DND-41 (cell line): ENCODE measurements around the gene SEPTIN5.

Source experiments
- EZH2 ChIP-seq: IDR thresholded peaks from 3 replicates; pipeline ENCODE4 v1.6.1; 2012; ENCODE audit warnings: borderline replicate concordance, low read depth, mild to moderate bottlenecking, moderate library complexity, low read length, inconsistent platforms; ENCODE audit not compliant: severe bottlenecking
- TF ChIP-seq, protein P1 (sequence below): IDR thresholded peaks from 2 replicates; pipeline ENCODE4 v1.5.1; 2012; ENCODE audit warnings: borderline replicate concordance, low read length, moderate library complexity, mild to moderate bottlenecking; ENCODE audit not compliant: poor library complexity, severe bottlenecking; ENCODE audit errors: extremely low read depth

DNA sequence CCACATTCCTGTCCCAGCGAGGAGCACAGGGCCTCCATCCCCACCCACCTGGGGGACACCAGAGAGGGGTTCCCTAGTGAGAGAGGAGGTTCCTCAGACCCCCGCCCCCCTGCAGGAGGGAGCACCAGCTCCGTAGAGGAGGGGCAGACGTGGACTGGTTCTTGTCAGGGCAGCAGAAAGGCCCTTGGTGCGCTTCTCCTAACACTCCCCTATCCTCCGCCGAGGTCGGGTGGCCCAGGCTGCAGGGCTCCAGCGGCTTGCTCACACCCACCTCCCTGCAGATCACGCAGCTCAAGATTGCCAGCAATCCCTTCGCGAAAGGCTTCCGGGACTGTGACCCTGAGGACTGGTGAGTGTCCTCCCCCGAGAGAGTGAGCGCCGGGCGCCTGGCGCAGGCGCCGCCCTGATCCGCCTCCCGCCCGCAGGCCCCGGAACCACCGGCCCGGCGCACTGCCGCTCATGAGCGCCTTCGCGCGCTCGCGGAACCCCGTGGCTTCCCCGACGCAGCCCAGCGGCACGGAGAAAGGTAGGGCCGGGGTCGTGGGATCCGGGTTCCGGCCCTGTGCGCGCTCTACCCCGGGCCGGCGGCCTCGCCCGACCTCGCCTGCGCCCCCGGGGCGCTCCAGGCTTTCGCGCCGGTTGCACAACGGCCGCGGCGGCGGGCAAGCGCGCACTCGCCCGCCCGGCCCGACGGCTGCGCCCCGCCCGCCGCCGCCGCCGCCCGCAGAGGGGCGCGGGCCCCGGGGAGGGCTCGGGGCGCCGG, 51.4 kb downstream of the SEPTIN5 start:
- TF ChIP-seq EZH2, result peak; percentile 31
- TF ChIP-seq, protein P1, sequence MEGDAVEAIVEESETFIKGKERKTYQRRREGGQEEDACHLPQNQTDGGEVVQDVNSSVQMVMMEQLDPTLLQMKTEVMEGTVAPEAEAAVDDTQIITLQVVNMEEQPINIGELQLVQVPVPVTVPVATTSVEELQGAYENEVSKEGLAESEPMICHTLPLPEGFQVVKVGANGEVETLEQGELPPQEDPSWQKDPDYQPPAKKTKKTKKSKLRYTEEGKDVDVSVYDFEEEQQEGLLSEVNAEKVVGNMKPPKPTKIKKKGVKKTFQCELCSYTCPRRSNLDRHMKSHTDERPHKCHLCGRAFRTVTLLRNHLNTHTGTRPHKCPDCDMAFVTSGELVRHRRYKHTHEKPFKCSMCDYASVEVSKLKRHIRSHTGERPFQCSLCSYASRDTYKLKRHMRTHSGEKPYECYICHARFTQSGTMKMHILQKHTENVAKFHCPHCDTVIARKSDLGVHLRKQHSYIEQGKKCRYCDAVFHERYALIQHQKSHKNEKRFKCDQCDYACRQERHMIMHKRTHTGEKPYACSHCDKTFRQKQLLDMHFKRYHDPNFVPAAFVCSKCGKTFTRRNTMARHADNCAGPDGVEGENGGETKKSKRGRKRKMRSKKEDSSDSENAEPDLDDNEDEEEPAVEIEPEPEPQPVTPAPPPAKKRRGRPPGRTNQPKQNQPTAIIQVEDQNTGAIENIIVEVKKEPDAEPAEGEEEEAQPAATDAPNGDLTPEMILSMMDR, result no peak
